SH-SY5Y (cell line): Measurements from ENCODE around the gene ZIC5.

Source experiments
- GATA2 ChIP-seq: IDR thresholded peaks from 2 replicates; pipeline ENCODE4 v1.6.1; 2011; ENCODE audit warnings: mild to moderate bottlenecking, low read depth, low read length
- GATA3 ChIP-seq: IDR thresholded peaks from 2 replicates; pipeline ENCODE4 v1.6.1; 2011; ENCODE audit warnings: low read depth, mild to moderate bottlenecking, low read length, moderate library complexity

- TF ChIP-seq GATA2 (no peak), GATA3 (no peak)
These were observed 22.5 kb downstream of the ZIC5 start for GRCh38 chr13:99948907-99949678.
